Ishikawa (cell line): Measurements from ENCODE around the gene FAM171A1.

Experiments
- EGR1 ChIP-seq: IDR thresholded peaks from 2 replicates; pipeline ENCODE4 v1.6.1; 2012
- RAD21 ChIP-seq: IDR thresholded peaks from 2 replicates; pipeline ENCODE4 v1.6.1; 2012; ENCODE audit warnings: low read depth
- USF1 ChIP-seq: IDR thresholded peaks from 2 replicates; pipeline ENCODE4 v1.6.1; 2012

GRCh38 chr10:15183689-15184481 lies 187.2 kb downstream of the FAM171A1 start:
- no peak for TF ChIP-seq RAD21
- TF ChIP-seq USF1, result no peak
- no peak for TF ChIP-seq EGR1
